ENCODE data around the gene C4orf54.

C4orf54 gene

GRCh38 chr4:99624141-99624719 is 33.4 kb downstream of the C4orf54 start:
- Mint-ChIP-seq H3K36me3 (ENCODE audit: low read depth) (no peaks in the 10 kb centered on the region), H3K4me1 (ENCODE audit: low read depth) (no peaks in the 10 kb centered on the region), H3K4me3 (no peak overlapping the region), H3K9me3 (no peaks in the 10 kb centered on the region), H3K27ac (no peak overlapping the region), H3K27me3 (no peaks in the 10 kb centered on the region)
- intact Hi-C loops (cut with micrococcal nuclease) = no loop called here

- intact Hi-C loops (cut with micrococcal nuclease) = no loop called here
- no peaks in the 10 kb centered on the region for H3K36me3 Mint-ChIP-seq (ENCODE audit: low read depth)
- no peak overlapping the region for H3K4me3 Mint-ChIP-seq
- no peak overlapping the region for H3K27ac Mint-ChIP-seq
- no peaks in the 10 kb centered on the region for H3K27me3 Mint-ChIP-seq
- H3K4me1 Mint-ChIP-seq (ENCODE audit: low read depth) = no peaks in the 10 kb centered on the region
- no peaks in the 10 kb centered on the region for H3K9me3 Mint-ChIP-seq
Measured at GRCh38 chr4:99622341-99622740, 35.3 kb downstream of the C4orf54 start.

GRCh38 chr4:99617374-99617773 is 40.3 kb downstream of the C4orf54 start:
- Mint-ChIP-seq H3K27me3 (no peaks in the 10 kb centered on the region), H3K4me3 (no peak overlapping the region), H3K4me1 (ENCODE audit: low read depth) (no peaks in the 10 kb centered on the region), H3K27ac (no peak overlapping the region), H3K9me3 (no peaks in the 10 kb centered on the region), H3K36me3 (ENCODE audit: low read depth) (no peaks in the 10 kb centered on the region)
- intact Hi-C loops (cut with micrococcal nuclease) = no loop called here

GRCh38 chr4:99615170-99615820 is 42.3 kb downstream of the C4orf54 start:
- Mint-ChIP-seq H3K36me3 (ENCODE audit: low read depth) (no peaks in the 10 kb centered on the region), H3K9me3 (no peaks in the 10 kb centered on the region), H3K27ac (no peak overlapping the region), H3K4me3 (no peak overlapping the region), H3K27me3 (no peaks in the 10 kb centered on the region), H3K4me1 (ENCODE audit: low read depth) (no peaks in the 10 kb centered on the region)
- intact Hi-C loops (cut with micrococcal nuclease) = no loop called here

- H3K9me3 Mint-ChIP-seq = no peaks in the 10 kb centered on the region
- H3K4me3 Mint-ChIP-seq = no peak overlapping the region
- H3K4me1 Mint-ChIP-seq (ENCODE audit: low read depth) = no peaks in the 10 kb centered on the region
- H3K27ac Mint-ChIP-seq = no peak overlapping the region
- H3K36me3 Mint-ChIP-seq (ENCODE audit: low read depth) = no peaks in the 10 kb centered on the region
- intact Hi-C loops (cut with micrococcal nuclease) = no loop called here
- H3K27me3 Mint-ChIP-seq = no peaks in the 10 kb centered on the region
Measured at GRCh38 chr4:99614491-99614890, 43.1 kb downstream of the C4orf54 start.

GRCh38 chr4:99612704-99613103 is 44.9 kb downstream of the C4orf54 start:
- no peaks in the 10 kb centered on the region for H3K4me1 Mint-ChIP-seq (ENCODE audit: low read depth)
- no peaks in the 10 kb centered on the region for H3K36me3 Mint-ChIP-seq (ENCODE audit: low read depth)
- H3K27ac Mint-ChIP-seq = no peak overlapping the region
- intact Hi-C loops (cut with micrococcal nuclease) = no loop called here
- H3K4me3 Mint-ChIP-seq = no peak overlapping the region
- no peaks in the 10 kb centered on the region for H3K27me3 Mint-ChIP-seq
- H3K9me3 Mint-ChIP-seq = no peaks in the 10 kb centered on the region

GRCh38 chr4:99612281-99612680 is 45.3 kb downstream of the C4orf54 start:
- intact Hi-C loops (cut with micrococcal nuclease) = no loop called here
- Mint-ChIP-seq H3K9me3 (no peaks in the 10 kb centered on the region), H3K27me3 (no peaks in the 10 kb centered on the region), H3K4me3 (no peak overlapping the region), H3K27ac (no peak overlapping the region), H3K36me3 (ENCODE audit: low read depth) (no peaks in the 10 kb centered on the region), H3K4me1 (ENCODE audit: low read depth) (no peaks in the 10 kb centered on the region)

GRCh38 chr4:99610605-99611175 is 46.9 kb downstream of the C4orf54 start:
- H3K27me3 Mint-ChIP-seq = no peaks in the 10 kb centered on the region
- H3K27ac Mint-ChIP-seq = no peak overlapping the region
- intact Hi-C loops (cut with micrococcal nuclease) = no loop called here
- no peaks in the 10 kb centered on the region for H3K4me1 Mint-ChIP-seq (ENCODE audit: low read depth)
- H3K9me3 Mint-ChIP-seq = no peaks in the 10 kb centered on the region
- H3K36me3 Mint-ChIP-seq (ENCODE audit: low read depth) = no peaks in the 10 kb centered on the region
- H3K4me3 Mint-ChIP-seq = no peak overlapping the region

- no peak overlapping the region for H3K27ac Mint-ChIP-seq
- no peak overlapping the region for H3K4me3 Mint-ChIP-seq
- H3K27me3 Mint-ChIP-seq = no peaks in the 10 kb centered on the region
- intact Hi-C loops (cut with micrococcal nuclease) = no loop called here
- H3K4me1 Mint-ChIP-seq (ENCODE audit: low read depth) = no peaks in the 10 kb centered on the region
- no peaks in the 10 kb centered on the region for H3K9me3 Mint-ChIP-seq
- H3K36me3 Mint-ChIP-seq (ENCODE audit: low read depth) = no peaks in the 10 kb centered on the region
Measured at GRCh38 chr4:99608417-99608816, 49.2 kb downstream of the C4orf54 start.

All from dendritic cell treated with granulocyte-macrophage colony-stimulating factor and Interleukin-4, amounts not matched to agents 40 ng/mL and 50 ng/mL, for 4 days (primary cell).